HCT116 (cell line): Measurements from ENCODE around the gene ARMC2. TPM values are rescaled to one million over a fixed set of nuclear protein-coding genes. Genes with fewer than 3 reads are reported as not detected.

Source experiments
- ATAC-seq: fragments of 200-7000 bp; cut with Tn5 transposase; 2 replicates; pipeline ENCODE4 v1.9.1; 2020; ENCODE audit warnings: mild to moderate bottlenecking, moderate library complexity
- BruUV-seq: library from RNA; stranded (reverse); fragments of 400-500 nt; replicated peaks from 2 replicates; lab custom pipeline; 2021; lab: Mats Ljungman, UMichigan
- CTCF ChIA-PET: fragments of 300-600 bp; sonication (Branson Sonifier 250); formaldehyde crosslinking; loops from one replicate; lab custom pipeline; 2021; ENCODE audit warnings: antibody characterized with exemption; lab: Charles Lee
- POLR2A ChIA-PET: fragments of 300-600, 350-600 bp; sonication (Branson Sonifier 250); formaldehyde crosslinking; loops from one replicate; lab custom pipeline; 2021; ENCODE audit warnings: antibody characterized with exemption; lab: Charles Lee
- RAD21 ChIA-PET, 2 experiments: fragments of 300-600 bp; sonication (Branson Sonifier 250); formaldehyde crosslinking; loops; one replicate each; lab custom pipeline; 2023; ENCODE audit warnings: low total read pairs in 2 of 2; ENCODE audit not compliant: uncharacterized antibody in 2 of 2, unreplicated experiment in 2 of 2, low non-redundant PET in 1 of 2; lab: Charles Lee
- DNase-seq: peaks from one replicate; pipeline ENCODE4 v3.0.0-alpha.2; 2010; ENCODE audit warnings: low read depth, low spot score
- H2AFZ ChIP-seq: fragments of 200-600 bp; shearing (Covaris generic), sonication (generic); 2 replicates; pipeline ENCODE4 v1.6.1; 2017; ENCODE audit warnings: low read depth, mixed run types, mixed read lengths, antibody characterized with exemption, low read length; ENCODE audit not compliant: poor library complexity, severe bottlenecking
- H3K27ac ChIP-seq: 2 replicates; pipeline ENCODE4 v1.5.1; 2012; ENCODE audit warnings: low read depth, low read length
- H3K27me3 ChIP-seq: fragments of 200-600 bp; sonication (generic); 2 replicates; pipeline ENCODE4 v1.6.1; 2016; ENCODE audit warnings: mixed run types, low read length, mixed read lengths; ENCODE audit not compliant: insufficient read depth
- H3K36me3 ChIP-seq, 2 experiments: fragments of 200-500 bp in 1 of 2; fragments of 200-600 bp in 1 of 2; sonication (Bioruptor generic) in 1 of 2; sonication (generic) in 1 of 2; 2 replicates each; pipeline versions ENCODE4 v1.5.1 to v1.6.1; 2014 to 2016; ENCODE audit warnings: low read length in 2 of 2, inconsistent platforms in 1 of 2, mixed read lengths in 1 of 2, mixed run types in 1 of 2; ENCODE audit not compliant: insufficient read depth in 2 of 2, control insufficient read depth in 1 of 2
- H3K4me1 ChIP-seq, 2 experiments: fragments of 200-600 bp in 1 of 2; sonication (generic) in 1 of 2; 2 replicates each; pipeline versions ENCODE4 v1.5.1 to v1.6.1; 2012 to 2017; ENCODE audit warnings: low read length in 2 of 2, inconsistent platforms in 1 of 2, mild to moderate bottlenecking in 1 of 2, mixed read lengths in 1 of 2, mixed run types in 1 of 2, moderate library complexity in 1 of 2; ENCODE audit not compliant: insufficient read depth in 2 of 2, control insufficient read depth in 1 of 2
- H3K4me2 ChIP-seq: fragments of 200-600 bp; sonication (generic); 2 replicates; pipeline ENCODE4 v1.6.1; 2017; ENCODE audit warnings: mixed run types, low read length, mixed read lengths
- H3K4me3 ChIP-seq, 2 experiments: fragments of 200-600 bp in 1 of 2; sonication (generic) in 1 of 2; replicated peaks in 1 of 2; 2 replicates each; pipeline ENCODE4 v1.5.1; 2011 to 2016; ENCODE audit warnings: low read length in 2 of 2, control low read depth in 1 of 2, low read depth in 1 of 2, mild to moderate bottlenecking in 1 of 2, mixed read lengths in 1 of 2, mixed run types in 1 of 2
- H3K79me2 ChIP-seq: fragments of 200-600 bp; sonication (generic); 2 replicates; pipeline ENCODE4 v1.6.1; 2017; ENCODE audit warnings: mild to moderate bottlenecking, mixed run types, low read length, moderate library complexity, mixed read lengths; ENCODE audit not compliant: insufficient read depth
- H3K9ac ChIP-seq: fragments of 200-600 bp; sonication (generic); 2 replicates; pipeline ENCODE4 v1.6.1; 2016; ENCODE audit warnings: low read length, mixed read lengths
- H3K9me2 ChIP-seq: fragments of 200-600 bp; sonication (generic), shearing (Covaris generic); 2 replicates; pipeline ENCODE4 v1.6.1; 2017; ENCODE audit warnings: mixed run types, mild to moderate bottlenecking, moderate library complexity; ENCODE audit not compliant: insufficient read depth
- H3K9me3 ChIP-seq, 2 experiments: fragments of 200-500 bp in 1 of 2; fragments of 200-600 bp in 1 of 2; sonication (Bioruptor generic) in 1 of 2; sonication (generic) in 1 of 2; 2 replicates each; pipeline ENCODE4 v1.6.1; 2014 to 2017; ENCODE audit warnings: low read length in 2 of 2, mixed read lengths in 2 of 2, inconsistent platforms in 1 of 2, low read depth in 1 of 2, mild to moderate bottlenecking in 1 of 2, mixed run types in 1 of 2, moderate library complexity in 1 of 2; ENCODE audit not compliant: control insufficient read depth in 1 of 2, insufficient read depth in 1 of 2
- H4K20me1 ChIP-seq: fragments of 200-600 bp; sonication (generic), shearing (Covaris generic); 2 replicates; pipeline ENCODE4 v1.6.1; 2017; ENCODE audit warnings: mixed run types, mild to moderate bottlenecking, moderate library complexity; ENCODE audit not compliant: insufficient read depth
- CBX3 ChIP-seq: IDR thresholded peaks from 2 replicates; pipeline ENCODE4 v1.6.1; 2012; ENCODE audit warnings: low read depth
- CTCF ChIP-seq, 3 experiments: fragments of 200-600 bp in 1 of 3; sonication (generic) in 1 of 3; IDR thresholded peaks in 2 of 3; conservative IDR thresholded peaks in 1 of 3; 2 replicates each; pipeline ENCODE4 v1.5.1; 2012 to 2017; ENCODE audit warnings: low read depth in 2 of 3, low read length in 2 of 3, antibody characterized with exemption in 1 of 3, borderline replicate concordance in 1 of 3, control low read depth in 1 of 3, mild to moderate bottlenecking in 1 of 3, mixed read lengths in 1 of 3, mixed run types in 1 of 3, moderate library complexity in 1 of 3; ENCODE audit not compliant: insufficient read depth in 1 of 3
- ELF1 ChIP-seq: IDR thresholded peaks from 2 replicates; pipeline ENCODE4 v1.6.1; 2012; ENCODE audit warnings: low read depth, borderline replicate concordance
- MAX ChIP-seq: IDR thresholded peaks from 2 replicates; pipeline ENCODE4 v1.6.1; 2012
- RAD21 ChIP-seq: IDR thresholded peaks from 2 replicates; pipeline ENCODE4 v1.6.1; 2012; ENCODE audit warnings: low read depth, mild to moderate bottlenecking
- SP1 ChIP-seq: IDR thresholded peaks from 2 replicates; pipeline ENCODE4 v1.6.1; 2012; ENCODE audit warnings: low read depth
- ZBTB33 ChIP-seq: IDR thresholded peaks from 2 replicates; pipeline ENCODE4 v1.6.1; 2011; ENCODE audit warnings: mild to moderate bottlenecking, low read length, moderate library complexity; ENCODE audit not compliant: insufficient replicate concordance; ENCODE audit errors: extremely low read depth
- ZFX ChIP-seq: fragments of 450-650 bp; IDR thresholded peaks from 2 replicates; pipeline ENCODE4 v1.6.1; 2017
- ZNF274 ChIP-seq: fragments of 200-500 bp; sonication (Bioruptor generic); IDR thresholded peaks from 2 replicates; pipeline ENCODE4 v1.6.1; 2014; ENCODE audit warnings: mild to moderate bottlenecking, low read depth, low read length, inconsistent platforms
- intact Hi-C: fragments of 100-400 bp; cut with micrococcal nuclease; formaldehyde crosslinking; loops from 2 replicates; pipeline ENCODE4 v1.10.0; 2022
- total RNA-seq: library from RNA; stranded (reverse); gene quantifications from one replicate; pipeline ENCODE4 v1.2.1, GENCODE V29; 2021; ENCODE audit not compliant: unreplicated experiment

Gene ARMC2
- total RNA-seq, 1 experiment from 2014 or later: 3.6 TPM

GRCh38 chr6:108804956-108805355 lies 43.3 kb upstream of the ARMC2 start:
- TF ChIP-seq ZBTB33 (no peak), ZNF274 (no peak), ELF1 (no peak), SP1 (no peak), MAX (no peak), ZFX (no peak), RAD21 (no peak), CTCF (IDR thresholded peaks at IDR 0.05 in 2 of 3, conservative IDR thresholded peaks at IDR 0.05 in 1 of 3; ENCODE audit: borderline replicate concordance in 1 of 3, insufficient read depth in 1 of 3, low read depth in 2 of 3, low read length in 2 of 3) (no peak), CBX3 (no peak)
- TF ChIP-seq, all 23 proteins: peak for 0
- ChIA-PET CTCF (no interaction called here), RAD21 (no interaction called here), POLR2A (no interaction called here)
- H3K4me3 ChIP-seq: no peak overlapping the region
- BruUV-seq: no TSS peak
- no peak overlapping the region for H3K27ac ChIP-seq
- DNase-seq (no peak), ATAC-seq (no peak)
- H3K9me2 ChIP-seq: no peaks in the 10 kb centered on the region
- 0 out of 2 replicates have a peak, but pooled peaks cover 3% of the 10 kb centered on the region for H3K27me3 ChIP-seq
- no peak overlapping the region for H2AFZ ChIP-seq
- no peaks in the 10 kb centered on the region for H3K9me3 ChIP-seq
- H3K4me2 ChIP-seq: no peak overlapping the region
- H3K36me3 ChIP-seq: no peaks in the 10 kb centered on the region
- H3K9ac ChIP-seq: no peak overlapping the region
- no peaks in the 10 kb centered on the region for H3K79me2 ChIP-seq
- intact Hi-C loops: no loop called here
- no peaks in the 10 kb centered on the region for H3K4me1 ChIP-seq
- no peaks in the 10 kb centered on the region for H4K20me1 ChIP-seq
